Thyroid gland (tissue), 4 donors: ENCODE measurements around the gene SUCLG2. TPM values are rescaled to one million over a fixed set of nuclear protein-coding genes. Genes with fewer than 3 reads are reported as not detected.

Experiments
- DNase-seq, 2 donors: peaks; one replicate each; pipeline ENCODE4 v3.0.0-alpha.2; 2019
- H3K27ac ChIP-seq, 3 donors: fragments of 200-600 bp; sonication (generic); 1 replicate in 2 of 3; 2 replicates in 1 of 3; pipeline ENCODE4 v1.5.1; 2016 to 2019; ENCODE audit warnings: mild to moderate bottlenecking in 1 of 3, moderate library complexity in 1 of 3
- H3K27me3 ChIP-seq: fragments of 200-600 bp; sonication (generic); one replicate; pipeline ENCODE4 v1.5.1; 2019
- H3K36me3 ChIP-seq, 2 donors: fragments of 200-600 bp; sonication (generic); one replicate each; pipeline ENCODE4 v1.5.1; 2016 to 2019
- H3K4me1 ChIP-seq, 2 donors: fragments of 200-600 bp; sonication (generic); one replicate each; pipeline ENCODE4 v1.5.1; 2017 to 2019
- H3K4me3 ChIP-seq, 3 donors: fragments of 200-600 bp; sonication (generic); replicated peaks in 1 of 3; 1 replicate in 2 of 3; 2 replicates in 1 of 3; pipeline ENCODE4 v1.5.1; 2016; ENCODE audit warnings: mild to moderate bottlenecking in 1 of 3
- H3K9me3 ChIP-seq: fragments of 200-600 bp; sonication (generic); one replicate; pipeline ENCODE4 v1.5.1; 2017
- CTCF ChIP-seq, 6 experiments: fragments of 200-600 bp in 3 of 6; fragments of 450-650 bp in 3 of 6; sonication (generic) in 3 of 6; IDR thresholded peaks; one replicate each; pipeline ENCODE4 v1.5.1; 2016 to 2019; ENCODE audit warnings: antibody characterized with exemption in 6 of 6, mild to moderate bottlenecking in 2 of 6, inconsistent platforms in 1 of 6, moderate library complexity in 1 of 6
- POLR2A ChIP-seq, 2 donors: fragments of 450-650 bp; IDR thresholded peaks; one replicate each; pipeline ENCODE4 v1.6.1; 2017; ENCODE audit warnings: antibody characterized with exemption in 2 of 2, mild to moderate bottlenecking in 2 of 2, moderate library complexity in 1 of 2
- WGBS, 2 donors: methylation state at CpG; one replicate each; pipeline ENCODE4 v1.1.5; 2017; 5-methylcytosine and 5-hydroxymethylcytosine counted together
- intact Hi-C: fragments of 100-400 bp; cut with DNase I; formaldehyde crosslinking; loops from one replicate; pipeline ENCODE4 v1.15.1; 2023
- total RNA-seq, 4 donors: library from RNA; depleted of rRNA; stranded (reverse); fragments of >200 nt; gene quantifications; one replicate each; pipeline ENCODE4 v1.2.3, GENCODE V29; 2016

SUCLG2 gene
- total RNA-seq, 4 donors from 2014 or later = 64.4 to 70.9 (median 70.7) TPM

GRCh38 chr3:67509471-67510075 is 144.8 kb downstream of the SUCLG2 start:
- intact Hi-C loops = no loop called here
- no peak for TF ChIP-seq POLR2A (IDR thresholded peaks at IDR 0.05)
- no peak for TF ChIP-seq CTCF (IDR thresholded peaks at IDR 0.05)
- no peaks in the 10 kb centered on the region for H3K27me3 ChIP-seq
- H3K27ac ChIP-seq = no peak overlapping the region
- H3K36me3 ChIP-seq = peaks cover 0 to 4% of the 10 kb centered on the region in 2 donors
- H3K4me1 ChIP-seq = no peaks in the 10 kb centered on the region
- no peak for DNase-seq
- no peak overlapping the region for H3K4me3 ChIP-seq
- H3K9me3 ChIP-seq = no peaks in the 10 kb centered on the region
- 94 to 96% methylated on average over 4 of the region's 4 CpGs for WGBS, 2 donors

- Histone ChIP-seq H3K4me3 (no peak overlapping the region), H3K4me1 (no peaks in the 10 kb centered on the region), H3K36me3 (peaks cover 0 to 4% of the 10 kb centered on the region in 2 donors), H3K27me3 (no peaks in the 10 kb centered on the region), H3K27ac (no peak overlapping the region), H3K9me3 (no peaks in the 10 kb centered on the region)
- WGBS, 2 donors = 92 to 97% methylated on average over 4 of the region's 4 CpGs
- TF ChIP-seq CTCF (IDR thresholded peaks at IDR 0.05) = no peak
- TF ChIP-seq POLR2A (IDR thresholded peaks at IDR 0.05) = no peak
- intact Hi-C loops = no loop called here
- no peak for DNase-seq
Observed at GRCh38 chr3:67507584-67507983, 146.8 kb downstream of the SUCLG2 start.

- no peaks in the 10 kb centered on the region for H3K4me1 ChIP-seq
- H3K4me3 ChIP-seq = no peak overlapping the region
- H3K9me3 ChIP-seq = no peaks in the 10 kb centered on the region
- H3K27ac ChIP-seq = no peak overlapping the region
- intact Hi-C loops = no loop called here
- no peak for TF ChIP-seq POLR2A (IDR thresholded peaks at IDR 0.05)
- TF ChIP-seq CTCF (IDR thresholded peaks at IDR 0.05) = no peak
- DNase-seq = no peak
- H3K36me3 ChIP-seq = no peaks in the 10 kb centered on the region
- no peaks in the 10 kb centered on the region for H3K27me3 ChIP-seq
- WGBS, 2 donors = 89 to 93% methylated on average over 2 of the region's 2 CpGs
Observed at GRCh38 chr3:67500709-67501108, 153.7 kb downstream of the SUCLG2 start.

- H3K27ac ChIP-seq = no peak overlapping the region
- no peaks in the 10 kb centered on the region for H3K4me1 ChIP-seq
- no peaks in the 10 kb centered on the region for H3K27me3 ChIP-seq
- H3K4me3 ChIP-seq = no peak overlapping the region
- H3K9me3 ChIP-seq = no peaks in the 10 kb centered on the region
- no peak for TF ChIP-seq POLR2A (IDR thresholded peaks at IDR 0.05)
- no peak for TF ChIP-seq CTCF (IDR thresholded peaks at IDR 0.05)
- H3K36me3 ChIP-seq = peaks cover 0 to 5% of the 10 kb centered on the region in 2 donors
- intact Hi-C loops = no loop called here
- no peak for DNase-seq
Observed at GRCh38 chr3:67497746-67498145, 156.7 kb downstream of the SUCLG2 start.

- no peak for DNase-seq
- no peak overlapping the region for H3K27ac ChIP-seq
- no peak overlapping the region for H3K4me3 ChIP-seq
- WGBS, 2 donors = 86 to 95% methylated on average over 1 of the region's 1 CpG
- H3K36me3 ChIP-seq = peaks cover 0 to 5% of the 10 kb centered on the region in 2 donors
- TF ChIP-seq CTCF (IDR thresholded peaks at IDR 0.05) = no peak
- no peak for TF ChIP-seq POLR2A (IDR thresholded peaks at IDR 0.05)
- no peaks in the 10 kb centered on the region for H3K27me3 ChIP-seq
- H3K9me3 ChIP-seq = no peaks in the 10 kb centered on the region
- no peaks in the 10 kb centered on the region for H3K4me1 ChIP-seq
- intact Hi-C loops = no loop called here
Observed at GRCh38 chr3:67495751-67496150, 158.7 kb downstream of the SUCLG2 start.
